Fibroblast of lung (primary cell): ENCODE data around the gene VAV2.

Source experiments
- EZH2 ChIP-seq: IDR thresholded peaks from 2 replicates; pipeline ENCODE4 v1.5.1; 2012; ENCODE audit warnings: low read length, control low read depth, mild to moderate bottlenecking; ENCODE audit errors: missing control alignments
- TF ChIP-seq, protein P1 (sequence below), 2 donors: IDR thresholded peaks in 1 of 2; conservative IDR thresholded peaks in 1 of 2; 1 replicate in 1 of 2; 2 replicates in 1 of 2; pipeline ENCODE4 v1.5.1; 2011 to 2012; ENCODE audit warnings: low read length in 2 of 2, control low read depth in 1 of 2, inconsistent platforms in 1 of 2, low read depth in 1 of 2, mild to moderate bottlenecking in 1 of 2

DNA sequence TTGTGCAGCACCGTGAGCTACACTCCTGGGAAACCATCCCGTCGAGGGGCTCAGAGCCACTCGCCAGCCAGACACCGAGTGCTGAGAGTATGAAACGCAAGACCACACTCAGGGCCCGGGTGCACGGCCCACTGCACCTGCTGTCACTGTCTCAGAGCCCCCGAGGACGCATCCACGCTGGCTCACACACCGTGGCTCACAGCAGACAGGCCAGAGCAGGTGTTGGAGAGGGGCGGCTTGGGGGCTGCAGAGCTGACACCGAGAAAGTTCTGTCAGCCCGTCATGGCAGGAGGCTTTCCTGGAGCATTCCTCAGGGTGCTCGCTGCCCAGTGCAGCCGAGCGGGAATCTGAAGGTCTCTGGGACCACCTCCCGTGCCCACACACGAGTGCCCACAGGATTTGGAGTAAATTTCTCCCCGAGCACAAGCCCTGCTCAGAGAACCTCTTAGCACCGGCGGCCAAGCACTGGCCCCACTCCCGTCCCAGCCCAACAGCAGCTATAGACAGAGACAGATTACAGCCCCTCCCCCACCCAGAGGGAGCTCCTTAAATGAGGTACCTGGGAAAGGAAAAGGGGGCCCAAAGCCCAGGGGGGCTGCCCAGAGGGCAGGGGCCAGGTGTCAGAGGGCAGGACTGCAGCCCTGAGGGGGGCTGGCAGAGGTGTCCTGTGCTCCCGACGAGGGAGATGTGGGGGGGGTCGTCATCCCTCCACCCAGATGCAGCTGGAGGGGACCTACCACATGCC, 197.9 kb downstream of the VAV2 start:
- TF ChIP-seq, protein P1, sequence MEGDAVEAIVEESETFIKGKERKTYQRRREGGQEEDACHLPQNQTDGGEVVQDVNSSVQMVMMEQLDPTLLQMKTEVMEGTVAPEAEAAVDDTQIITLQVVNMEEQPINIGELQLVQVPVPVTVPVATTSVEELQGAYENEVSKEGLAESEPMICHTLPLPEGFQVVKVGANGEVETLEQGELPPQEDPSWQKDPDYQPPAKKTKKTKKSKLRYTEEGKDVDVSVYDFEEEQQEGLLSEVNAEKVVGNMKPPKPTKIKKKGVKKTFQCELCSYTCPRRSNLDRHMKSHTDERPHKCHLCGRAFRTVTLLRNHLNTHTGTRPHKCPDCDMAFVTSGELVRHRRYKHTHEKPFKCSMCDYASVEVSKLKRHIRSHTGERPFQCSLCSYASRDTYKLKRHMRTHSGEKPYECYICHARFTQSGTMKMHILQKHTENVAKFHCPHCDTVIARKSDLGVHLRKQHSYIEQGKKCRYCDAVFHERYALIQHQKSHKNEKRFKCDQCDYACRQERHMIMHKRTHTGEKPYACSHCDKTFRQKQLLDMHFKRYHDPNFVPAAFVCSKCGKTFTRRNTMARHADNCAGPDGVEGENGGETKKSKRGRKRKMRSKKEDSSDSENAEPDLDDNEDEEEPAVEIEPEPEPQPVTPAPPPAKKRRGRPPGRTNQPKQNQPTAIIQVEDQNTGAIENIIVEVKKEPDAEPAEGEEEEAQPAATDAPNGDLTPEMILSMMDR (conservative IDR thresholded peaks at IDR 0.05 in 1 of 2, IDR thresholded peaks at IDR 0.05 in 1 of 2; ENCODE audit: low read depth in 1 of 2, low read length in 2 of 2): no peak
- no peak for TF ChIP-seq EZH2
